Transverse colon (tissue), 4 donors: ENCODE measurements around the gene PCDH7.

Experiments
- POLR2AphosphoS5 ChIP-seq, 3 donors: sonication (generic); formaldehyde crosslinking; IDR thresholded peaks; one replicate each; pipeline ENCODE4 v1.6.1; 2016; ENCODE audit warnings: antibody characterized with exemption in 3 of 3
- TF ChIP-seq, protein P1 (sequence below), 5 experiments: fragments of 200-600 bp in 3 of 5; fragments of 450-650 bp in 2 of 5; sonication (generic) in 3 of 5; IDR thresholded peaks; 1 replicate in 2 of 5; 2 replicates in 3 of 5; pipeline ENCODE4 v1.5.1; 2016 to 2017; ENCODE audit warnings: antibody characterized with exemption in 5 of 5, inconsistent platforms in 3 of 5, mild to moderate bottlenecking in 2 of 5, moderate library complexity in 1 of 5

DNA sequence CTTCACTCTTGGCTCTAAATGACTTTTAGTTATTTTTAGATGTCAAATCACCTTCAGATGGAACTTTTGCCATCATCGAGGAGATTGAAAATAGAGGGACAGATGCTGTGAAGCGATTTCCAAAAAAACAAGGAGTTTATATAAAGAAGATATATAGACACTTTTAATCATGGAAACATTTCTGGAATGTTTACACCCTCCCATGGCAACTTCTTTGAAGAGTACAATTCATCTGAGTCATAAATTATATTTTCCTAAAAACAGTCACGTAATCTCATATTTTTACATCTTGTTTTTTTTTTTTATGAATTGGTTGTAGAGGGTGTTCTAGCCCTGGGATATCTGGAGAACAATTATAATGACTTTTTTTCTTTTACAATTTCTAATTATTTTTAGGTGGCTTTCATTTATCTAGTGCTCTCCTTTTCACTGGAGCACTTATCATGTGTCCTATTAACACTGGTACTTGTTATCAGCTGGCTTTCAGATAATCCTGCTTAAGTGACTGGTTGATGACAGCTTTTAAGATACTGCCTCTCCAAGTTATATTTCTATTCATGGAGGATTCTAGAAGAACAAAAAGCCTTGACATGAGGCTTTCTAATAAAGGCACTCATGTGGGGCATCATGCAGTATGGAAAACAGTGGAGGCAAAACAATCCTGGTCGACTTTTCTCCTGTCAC is 24.9 kb downstream of the PCDH7 start:
- no peak for TF ChIP-seq POLR2AphosphoS5 (IDR thresholded peaks at IDR 0.05)
- TF ChIP-seq, protein P1, sequence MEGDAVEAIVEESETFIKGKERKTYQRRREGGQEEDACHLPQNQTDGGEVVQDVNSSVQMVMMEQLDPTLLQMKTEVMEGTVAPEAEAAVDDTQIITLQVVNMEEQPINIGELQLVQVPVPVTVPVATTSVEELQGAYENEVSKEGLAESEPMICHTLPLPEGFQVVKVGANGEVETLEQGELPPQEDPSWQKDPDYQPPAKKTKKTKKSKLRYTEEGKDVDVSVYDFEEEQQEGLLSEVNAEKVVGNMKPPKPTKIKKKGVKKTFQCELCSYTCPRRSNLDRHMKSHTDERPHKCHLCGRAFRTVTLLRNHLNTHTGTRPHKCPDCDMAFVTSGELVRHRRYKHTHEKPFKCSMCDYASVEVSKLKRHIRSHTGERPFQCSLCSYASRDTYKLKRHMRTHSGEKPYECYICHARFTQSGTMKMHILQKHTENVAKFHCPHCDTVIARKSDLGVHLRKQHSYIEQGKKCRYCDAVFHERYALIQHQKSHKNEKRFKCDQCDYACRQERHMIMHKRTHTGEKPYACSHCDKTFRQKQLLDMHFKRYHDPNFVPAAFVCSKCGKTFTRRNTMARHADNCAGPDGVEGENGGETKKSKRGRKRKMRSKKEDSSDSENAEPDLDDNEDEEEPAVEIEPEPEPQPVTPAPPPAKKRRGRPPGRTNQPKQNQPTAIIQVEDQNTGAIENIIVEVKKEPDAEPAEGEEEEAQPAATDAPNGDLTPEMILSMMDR (IDR thresholded peaks at IDR 0.05), result no peak
